Caco-2 (cell line): Measurements from ENCODE around the gene TLE7. TPM values are rescaled to one million over a fixed set of nuclear protein-coding genes. Genes with fewer than 3 reads are reported as not detected.

Experiments used
- BruUV-seq: library from RNA; stranded (reverse); fragments of 400-500 nt; replicated peaks from 2 replicates; lab custom pipeline; 2021; lab: Mats Ljungman, UMichigan
- CTCF ChIA-PET: fragments of 300-600 bp; sonication (Branson Sonifier 250); formaldehyde crosslinking; loops from one replicate; lab custom pipeline; 2022; ENCODE audit warnings: antibody characterized with exemption; lab: Charles Lee
- POLR2A ChIA-PET: fragments of 300-600 bp; sonication (Branson Sonifier 250); formaldehyde crosslinking; loops from one replicate; lab custom pipeline; 2022; ENCODE audit warnings: antibody characterized with exemption; lab: Charles Lee
- DNase-seq, 2 experiments: peaks; one replicate each; pipeline versions ENCODE4 v3.0.0 to v3.0.0-alpha.2; 2020 to 2022
- H3K27me3 ChIP-seq: replicated peaks from 2 replicates; pipeline ENCODE4 v1.6.0; 2011; ENCODE audit warnings: low read length; ENCODE audit not compliant: control insufficient read depth, insufficient read depth
- H3K36me3 ChIP-seq: 2 replicates; pipeline ENCODE4 v1.5.1; 2011; ENCODE audit warnings: low read length; ENCODE audit not compliant: control insufficient read depth, insufficient read depth
- H3K4me1 ChIP-seq: fragments of 250-450 bp; sonication (Bioruptor Pico); 2 replicates; pipeline ENCODE4 v1.5.1; 2020; ENCODE audit warnings: mild to moderate bottlenecking
- H3K4me3 ChIP-seq: 2 replicates; pipeline ENCODE4 v1.5.1; 2011; ENCODE audit warnings: low read depth, mild to moderate bottlenecking, control low read depth, low read length
- H3K9me3 ChIP-seq: fragments of 250-450 bp; sonication (Bioruptor Pico); 2 replicates; pipeline ENCODE4 v1.5.1; 2020; ENCODE audit warnings: mild to moderate bottlenecking, moderate library complexity
- H3K27ac Mint-ChIP-seq: one replicate; pipeline ENCODE4 v1.8.0; 2022; ENCODE audit warnings: mixed read lengths; ENCODE audit not compliant: unreplicated experiment
- H3K27me3 Mint-ChIP-seq: one replicate; pipeline ENCODE4 v1.8.0; 2022; ENCODE audit warnings: mixed read lengths; ENCODE audit not compliant: insufficient read depth, unreplicated experiment
- H3K36me3 Mint-ChIP-seq: one replicate; pipeline ENCODE4 v1.8.0; 2022; ENCODE audit warnings: mild to moderate bottlenecking, mixed read lengths; ENCODE audit not compliant: insufficient read depth, unreplicated experiment
- H3K4me1 Mint-ChIP-seq: one replicate; pipeline ENCODE4 v1.8.0; 2022; ENCODE audit warnings: low read depth, mixed read lengths; ENCODE audit not compliant: unreplicated experiment
- H3K4me3 Mint-ChIP-seq: one replicate; pipeline ENCODE4 v1.8.0; 2022; ENCODE audit warnings: mild to moderate bottlenecking, moderate library complexity, mixed read lengths; ENCODE audit not compliant: unreplicated experiment
- H3K9me3 Mint-ChIP-seq: one replicate; pipeline ENCODE4 v1.8.0; 2022; ENCODE audit warnings: mixed read lengths; ENCODE audit not compliant: unreplicated experiment
- intact Hi-C: fragments of 100-400 bp; cut with micrococcal nuclease; formaldehyde crosslinking; loops from one replicate; pipeline ENCODE4 v1.10.0; 2022; ENCODE audit not compliant: unreplicated experiment
- total RNA-seq: library from RNA; stranded (reverse); gene quantifications from 2 replicates; pipeline ENCODE4 v1.2.3, GENCODE V29; 2022
- TF ChIP-seq, protein P1 (sequence below), 2 experiments: fragments of 200-600 bp in 1 of 2; IDR thresholded peaks; 1 replicate in 1 of 2; 2 replicates in 1 of 2; pipeline versions ENCODE4 v1.5.1 to v1.8.0; 2011 to 2022; ENCODE audit warnings: antibody characterized with exemption in 1 of 2, control low read depth in 1 of 2, inconsistent platforms in 1 of 2, low read depth in 1 of 2, low read length in 1 of 2, mild to moderate bottlenecking in 1 of 2, moderate library complexity in 1 of 2; ENCODE audit not compliant: insufficient read depth in 1 of 2, severe bottlenecking in 1 of 2, unreplicated experiment in 1 of 2

Gene TLE7
- total RNA-seq, 1 experiment from 2014 or later: not detected

DNA sequence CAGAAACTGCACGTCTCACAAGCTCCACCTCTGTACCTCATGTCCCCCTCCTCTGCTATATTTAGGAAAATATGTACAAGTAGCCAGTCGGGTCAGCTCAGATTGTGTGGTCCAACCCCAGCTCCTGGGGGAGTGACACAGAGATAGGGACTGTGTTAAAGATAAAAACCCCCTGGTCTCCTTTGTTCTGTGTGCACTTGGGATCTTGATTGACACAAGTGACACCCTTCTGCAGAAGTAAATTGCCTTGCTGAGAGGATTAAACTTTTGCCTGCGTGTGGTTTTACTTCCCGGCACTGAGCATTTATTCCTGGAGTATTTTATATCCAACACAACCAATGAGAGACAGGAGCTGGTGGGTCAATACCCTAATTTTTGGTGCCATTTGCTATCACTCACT, 37.5 kb downstream of the TLE7 start:
- DNase-seq: no peak
- Histone ChIP-seq H3K9me3 (peaks cover 11% of the 10 kb centered on the region), H3K36me3 (no peaks in the 10 kb centered on the region), H3K4me1 (peaks cover 9% of the 10 kb centered on the region; the same call in 1 of the 2 replicates), H3K27me3 (no peaks in the 10 kb centered on the region), H3K4me3 (no peak overlapping the region)
- intact Hi-C loops: no loop called here
- Mint-ChIP-seq H3K27me3 (peaks cover 23% of the 10 kb centered on the region), H3K4me3 (no peak overlapping the region), H3K9me3 (no peaks in the 10 kb centered on the region), H3K27ac (no peak overlapping the region), H3K4me1 (no peaks in the 10 kb centered on the region), H3K36me3 (no peaks in the 10 kb centered on the region)
- BruUV-seq: no TSS peak
- TF ChIP-seq, protein P1, sequence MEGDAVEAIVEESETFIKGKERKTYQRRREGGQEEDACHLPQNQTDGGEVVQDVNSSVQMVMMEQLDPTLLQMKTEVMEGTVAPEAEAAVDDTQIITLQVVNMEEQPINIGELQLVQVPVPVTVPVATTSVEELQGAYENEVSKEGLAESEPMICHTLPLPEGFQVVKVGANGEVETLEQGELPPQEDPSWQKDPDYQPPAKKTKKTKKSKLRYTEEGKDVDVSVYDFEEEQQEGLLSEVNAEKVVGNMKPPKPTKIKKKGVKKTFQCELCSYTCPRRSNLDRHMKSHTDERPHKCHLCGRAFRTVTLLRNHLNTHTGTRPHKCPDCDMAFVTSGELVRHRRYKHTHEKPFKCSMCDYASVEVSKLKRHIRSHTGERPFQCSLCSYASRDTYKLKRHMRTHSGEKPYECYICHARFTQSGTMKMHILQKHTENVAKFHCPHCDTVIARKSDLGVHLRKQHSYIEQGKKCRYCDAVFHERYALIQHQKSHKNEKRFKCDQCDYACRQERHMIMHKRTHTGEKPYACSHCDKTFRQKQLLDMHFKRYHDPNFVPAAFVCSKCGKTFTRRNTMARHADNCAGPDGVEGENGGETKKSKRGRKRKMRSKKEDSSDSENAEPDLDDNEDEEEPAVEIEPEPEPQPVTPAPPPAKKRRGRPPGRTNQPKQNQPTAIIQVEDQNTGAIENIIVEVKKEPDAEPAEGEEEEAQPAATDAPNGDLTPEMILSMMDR (IDR thresholded peaks at IDR 0.05; ENCODE audit: insufficient read depth in 1 of 2, low read depth in 1 of 2, low read length in 1 of 2, severe bottlenecking in 1 of 2, unreplicated experiment in 1 of 2): no peak
- ChIA-PET CTCF (interaction anchor here (1.1 kb wide), 1 partner anchor 95 kb away, joined by 3 read pairs; no protein-coding TSS in a partner anchor), POLR2A (no interaction called here)

DNA sequence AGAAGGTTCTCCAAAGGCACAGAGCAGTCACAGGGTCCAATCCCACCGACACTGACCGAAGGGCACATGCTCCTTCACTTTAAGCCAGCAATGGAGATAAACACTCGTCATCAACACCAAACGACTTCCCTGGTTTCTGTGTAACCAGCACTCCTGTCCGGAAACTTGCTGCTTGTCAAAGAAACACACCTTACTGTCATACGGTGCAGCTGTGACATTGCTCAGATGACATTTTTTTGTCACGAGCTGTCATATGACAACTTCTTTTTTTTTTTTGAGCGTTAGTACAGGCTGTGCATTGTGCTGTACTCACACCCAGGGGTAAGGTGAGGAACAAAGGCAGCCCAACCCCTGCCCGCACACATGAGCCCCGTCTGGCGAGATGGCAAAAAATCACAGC, 39.2 kb downstream of the TLE7 start:
- H3K27me3 ChIP-seq: no peaks in the 10 kb centered on the region
- no peaks in the 10 kb centered on the region for H3K9me3 Mint-ChIP-seq
- peaks cover 11% of the 10 kb centered on the region for H3K9me3 ChIP-seq
- no peaks in the 10 kb centered on the region for H3K4me1 ChIP-seq
- no peaks in the 10 kb centered on the region for H3K36me3 ChIP-seq
- no peaks in the 10 kb centered on the region for H3K36me3 Mint-ChIP-seq
- TF ChIP-seq, protein P1 (IDR thresholded peaks at IDR 0.05; ENCODE audit: insufficient read depth in 1 of 2, low read depth in 1 of 2, low read length in 1 of 2, severe bottlenecking in 1 of 2, unreplicated experiment in 1 of 2): no peak
- CTCF ChIA-PET: no interaction called here
- peaks cover 12% of the 10 kb centered on the region for H3K27me3 Mint-ChIP-seq
- H3K4me3 ChIP-seq: no peak overlapping the region
- intact Hi-C loops: no loop called here
- POLR2A ChIA-PET: no interaction called here
- H3K27ac Mint-ChIP-seq: no peak overlapping the region
- DNase-seq: no peak
- BruUV-seq: no TSS peak
- H3K4me3 Mint-ChIP-seq: no peak overlapping the region
- H3K4me1 Mint-ChIP-seq: no peaks in the 10 kb centered on the region

DNA sequence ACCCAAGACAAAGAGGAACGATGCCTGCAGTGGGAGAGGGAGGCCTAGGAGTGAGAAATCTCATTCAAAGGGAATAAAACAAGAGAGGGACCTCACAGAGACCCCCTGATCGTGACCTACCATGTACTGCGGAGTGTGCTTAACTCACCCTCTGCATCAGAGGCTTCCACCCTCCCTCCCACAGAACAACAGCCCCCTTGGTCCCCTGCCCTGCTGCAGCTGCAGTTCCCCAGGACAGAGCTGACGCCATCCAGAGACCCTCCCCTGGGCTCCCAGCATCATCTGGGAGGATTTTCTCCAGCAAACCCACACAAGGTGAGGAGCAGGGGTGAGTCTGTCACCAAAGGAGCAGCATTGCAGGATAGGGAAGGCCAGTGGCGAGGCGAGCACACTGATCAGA, 39.8 kb downstream of the TLE7 start:
- ChIA-PET CTCF (no interaction called here), POLR2A (no interaction called here)
- BruUV-seq: no TSS peak

More for the DNA sequence above, 39.8 kb downstream of the TLE7 start:
- TF ChIP-seq, protein P1 (IDR thresholded peaks at IDR 0.05; ENCODE audit: insufficient read depth in 1 of 2, low read depth in 1 of 2, low read length in 1 of 2, severe bottlenecking in 1 of 2, unreplicated experiment in 1 of 2): no peak
- H3K27me3 ChIP-seq: no peaks in the 10 kb centered on the region
- no peaks in the 10 kb centered on the region for H3K4me1 ChIP-seq
- Mint-ChIP-seq H3K4me1 (no peaks in the 10 kb centered on the region), H3K27ac (no peak overlapping the region), H3K9me3 (no peaks in the 10 kb centered on the region), H3K36me3 (no peaks in the 10 kb centered on the region), H3K27me3 (peaks cover 8% of the 10 kb centered on the region), H3K4me3 (no peak overlapping the region)
- no peaks in the 10 kb centered on the region for H3K36me3 ChIP-seq
- H3K9me3 ChIP-seq: peaks cover 11% of the 10 kb centered on the region
- H3K4me3 ChIP-seq: no peak overlapping the region
- intact Hi-C loops: no loop called here
- DNase-seq: no peak
